Measurements from ENCODE around the gene GRIN2A.

The GRIN2A gene

DNA sequence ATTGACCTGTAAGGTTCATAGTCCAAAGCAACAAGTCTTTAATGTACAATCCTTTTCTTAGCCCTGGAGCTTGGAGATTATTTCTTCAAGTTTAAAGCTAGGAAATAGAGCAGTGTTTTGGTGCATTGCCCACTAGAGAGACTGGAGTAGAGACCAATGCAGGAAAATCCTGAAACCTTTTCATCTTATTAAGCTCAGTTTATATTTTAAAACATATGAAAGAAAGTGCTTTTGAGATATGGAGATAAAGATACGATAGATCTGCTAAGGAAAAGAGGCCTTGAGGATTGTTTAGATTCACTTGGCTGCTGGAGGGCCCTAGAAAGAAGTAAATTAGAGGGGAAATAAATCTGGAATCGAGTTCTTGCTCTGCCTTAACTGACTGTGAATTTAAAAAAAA lies 212.0 kb downstream of the GRIN2A start (continued):
- no peak for TF ChIP-seq ARNTL (CRISPR knock-in tag; IDR thresholded peaks at IDR 0.05; ENCODE audit: borderline replicate concordance, low read depth)
- TF ChIP-seq, protein P1, sequence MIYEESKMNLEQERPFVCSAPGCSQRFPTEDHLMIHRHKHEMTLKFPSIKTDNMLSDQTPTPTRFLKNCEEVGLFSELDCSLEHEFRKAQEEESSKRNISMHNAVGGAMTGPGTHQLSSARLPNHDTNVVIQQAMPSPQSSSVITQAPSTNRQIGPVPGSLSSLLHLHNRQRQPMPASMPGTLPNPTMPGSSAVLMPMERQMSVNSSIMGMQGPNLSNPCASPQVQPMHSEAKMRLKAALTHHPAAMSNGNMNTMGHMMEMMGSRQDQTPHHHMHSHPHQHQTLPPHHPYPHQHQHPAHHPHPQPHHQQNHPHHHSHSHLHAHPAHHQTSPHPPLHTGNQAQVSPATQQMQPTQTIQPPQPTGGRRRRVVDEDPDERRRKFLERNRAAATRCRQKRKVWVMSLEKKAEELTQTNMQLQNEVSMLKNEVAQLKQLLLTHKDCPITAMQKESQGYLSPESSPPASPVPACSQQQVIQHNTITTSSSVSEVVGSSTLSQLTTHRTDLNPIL (CRISPR knock-in tag; IDR thresholded peaks at IDR 0.05; ENCODE audit: low read depth), result no peak
- no peak for TF ChIP-seq ZFP30 (CRISPR knock-in tag; IDR thresholded peaks at IDR 0.05)
- TF ChIP-seq ZNF8 (CRISPR knock-in tag; IDR thresholded peaks at IDR 0.05), result no peak

DNA sequence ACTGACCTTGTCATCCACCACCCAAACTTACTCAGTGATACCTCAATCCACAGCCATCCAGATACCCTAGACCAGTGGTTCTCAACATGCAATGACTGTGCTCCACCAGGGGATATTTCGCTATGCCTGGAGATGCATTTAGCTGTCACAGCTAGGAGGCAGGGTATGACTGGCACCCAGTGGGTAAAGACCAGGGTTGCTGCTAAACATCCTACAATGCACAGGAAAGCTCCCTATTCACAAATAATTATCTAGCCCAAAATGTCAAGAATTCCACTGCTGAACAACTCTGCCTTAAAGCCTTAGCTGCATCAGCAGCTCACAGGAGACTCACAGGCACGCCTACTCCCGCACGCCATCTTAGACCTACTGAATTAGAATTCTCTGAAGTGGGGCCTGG lies 212.6 kb downstream of the GRIN2A start:
- no peak for TF ChIP-seq OSR1 (CRISPR knock-in tag; IDR thresholded peaks at IDR 0.05)
- TF ChIP-seq GLIS3 (CRISPR knock-in tag; IDR thresholded peaks at IDR 0.05), result no peak
- TF ChIP-seq ZNF70 (CRISPR knock-in tag; IDR thresholded peaks at IDR 0.05), result no peak
- TF ChIP-seq ZFP3 (CRISPR knock-in tag; IDR thresholded peaks at IDR 0.05), result no peak
- TF ChIP-seq CSDC2 (CRISPR knock-in tag; IDR thresholded peaks at IDR 0.05), result no peak
- TF ChIP-seq ZC3H10 (CRISPR knock-in tag; IDR thresholded peaks at IDR 0.05), result no peak
- no peak for ATAC-seq

DNA sequence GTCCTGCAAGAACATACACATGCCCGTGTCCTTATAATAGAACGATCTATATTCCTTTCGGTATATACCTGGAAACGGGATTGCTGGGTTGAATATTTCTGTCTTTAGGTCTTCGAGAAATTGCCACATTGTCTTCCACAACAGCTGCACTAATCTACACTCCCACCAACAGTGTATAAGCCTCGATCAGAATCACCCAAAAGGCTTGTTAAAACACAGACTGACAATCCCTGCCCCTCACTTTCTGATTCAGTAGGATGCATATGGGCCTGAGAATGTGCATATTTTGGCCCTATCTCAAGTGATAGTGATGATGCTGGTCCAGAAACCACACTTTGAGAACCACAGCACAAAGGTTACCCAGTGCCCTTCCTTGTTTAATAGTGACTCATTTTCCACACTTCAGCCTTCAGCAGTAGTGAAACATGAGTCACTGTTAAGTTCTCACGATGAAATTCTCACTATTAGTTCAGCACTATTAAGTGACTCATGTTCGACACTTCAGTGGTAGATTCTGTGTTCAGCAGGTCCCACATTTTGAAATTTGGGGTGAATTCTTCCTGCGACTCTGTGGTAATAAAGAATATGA lies 215.6 kb downstream of the GRIN2A start:
- ATAC-seq, result no peak
- no peak for TF ChIP-seq ZFP3 (CRISPR knock-in tag; IDR thresholded peaks at IDR 0.05)
- no peak for TF ChIP-seq TOX (CRISPR knock-in tag; IDR thresholded peaks at IDR 0.05; ENCODE audit: borderline replicate concordance)
- no peak for TF ChIP-seq OSR1 (CRISPR knock-in tag; IDR thresholded peaks at IDR 0.05)
- TF ChIP-seq, protein P2, sequence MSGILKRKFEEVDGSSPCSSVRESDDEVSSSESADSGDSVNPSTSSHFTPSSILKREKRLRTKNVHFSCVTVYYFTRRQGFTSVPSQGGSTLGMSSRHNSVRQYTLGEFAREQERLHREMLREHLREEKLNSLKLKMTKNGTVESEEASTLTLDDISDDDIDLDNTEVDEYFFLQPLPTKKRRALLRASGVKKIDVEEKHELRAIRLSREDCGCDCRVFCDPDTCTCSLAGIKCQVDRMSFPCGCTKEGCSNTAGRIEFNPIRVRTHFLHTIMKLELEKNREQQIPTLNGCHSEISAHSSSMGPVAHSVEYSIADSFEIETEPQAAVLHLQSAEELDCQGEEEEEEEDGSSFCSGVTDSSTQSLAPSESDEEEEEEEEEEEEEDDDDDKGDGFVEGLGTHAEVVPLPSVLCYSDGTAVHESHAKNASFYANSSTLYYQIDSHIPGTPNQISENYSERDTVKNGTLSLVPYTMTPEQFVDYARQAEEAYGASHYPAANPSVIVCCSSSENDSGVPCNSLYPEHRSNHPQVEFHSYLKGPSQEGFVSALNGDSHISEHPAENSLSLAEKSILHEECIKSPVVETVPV (CRISPR knock-in tag; IDR thresholded peaks at IDR 0.05), result no peak
- TF ChIP-seq CSDC2 (CRISPR knock-in tag; IDR thresholded peaks at IDR 0.05), result no peak
- TF ChIP-seq, protein P3, sequence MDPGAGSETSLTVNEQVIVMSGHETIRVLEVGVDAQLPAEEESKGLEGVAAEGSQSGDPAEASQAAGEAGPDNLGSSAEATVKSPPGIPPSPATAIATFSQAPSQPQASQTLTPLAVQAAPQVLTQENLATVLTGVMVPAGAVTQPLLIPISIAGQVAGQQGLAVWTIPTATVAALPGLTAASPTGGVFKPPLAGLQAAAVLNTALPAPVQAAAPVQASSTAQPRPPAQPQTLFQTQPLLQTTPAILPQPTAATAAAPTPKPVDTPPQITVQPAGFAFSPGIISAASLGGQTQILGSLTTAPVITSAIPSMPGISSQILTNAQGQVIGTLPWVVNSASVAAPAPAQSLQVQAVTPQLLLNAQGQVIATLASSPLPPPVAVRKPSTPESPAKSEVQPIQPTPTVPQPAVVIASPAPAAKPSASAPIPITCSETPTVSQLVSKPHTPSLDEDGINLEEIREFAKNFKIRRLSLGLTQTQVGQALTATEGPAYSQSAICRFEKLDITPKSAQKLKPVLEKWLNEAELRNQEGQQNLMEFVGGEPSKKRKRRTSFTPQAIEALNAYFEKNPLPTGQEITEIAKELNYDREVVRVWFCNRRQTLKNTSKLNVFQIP (CRISPR knock-in tag; IDR thresholded peaks at IDR 0.05; ENCODE audit: borderline replicate concordance, low read depth), result no peak
- TF ChIP-seq ESRRG (CRISPR knock-in tag; IDR thresholded peaks at IDR 0.05), result no peak
- TF ChIP-seq, protein P1 (CRISPR knock-in tag; IDR thresholded peaks at IDR 0.05; ENCODE audit: low read depth), result no peak
- no peak for TF ChIP-seq PPARA (CRISPR knock-in tag; IDR thresholded peaks at IDR 0.05; ENCODE audit: borderline replicate concordance)
- TF ChIP-seq, protein P4, sequence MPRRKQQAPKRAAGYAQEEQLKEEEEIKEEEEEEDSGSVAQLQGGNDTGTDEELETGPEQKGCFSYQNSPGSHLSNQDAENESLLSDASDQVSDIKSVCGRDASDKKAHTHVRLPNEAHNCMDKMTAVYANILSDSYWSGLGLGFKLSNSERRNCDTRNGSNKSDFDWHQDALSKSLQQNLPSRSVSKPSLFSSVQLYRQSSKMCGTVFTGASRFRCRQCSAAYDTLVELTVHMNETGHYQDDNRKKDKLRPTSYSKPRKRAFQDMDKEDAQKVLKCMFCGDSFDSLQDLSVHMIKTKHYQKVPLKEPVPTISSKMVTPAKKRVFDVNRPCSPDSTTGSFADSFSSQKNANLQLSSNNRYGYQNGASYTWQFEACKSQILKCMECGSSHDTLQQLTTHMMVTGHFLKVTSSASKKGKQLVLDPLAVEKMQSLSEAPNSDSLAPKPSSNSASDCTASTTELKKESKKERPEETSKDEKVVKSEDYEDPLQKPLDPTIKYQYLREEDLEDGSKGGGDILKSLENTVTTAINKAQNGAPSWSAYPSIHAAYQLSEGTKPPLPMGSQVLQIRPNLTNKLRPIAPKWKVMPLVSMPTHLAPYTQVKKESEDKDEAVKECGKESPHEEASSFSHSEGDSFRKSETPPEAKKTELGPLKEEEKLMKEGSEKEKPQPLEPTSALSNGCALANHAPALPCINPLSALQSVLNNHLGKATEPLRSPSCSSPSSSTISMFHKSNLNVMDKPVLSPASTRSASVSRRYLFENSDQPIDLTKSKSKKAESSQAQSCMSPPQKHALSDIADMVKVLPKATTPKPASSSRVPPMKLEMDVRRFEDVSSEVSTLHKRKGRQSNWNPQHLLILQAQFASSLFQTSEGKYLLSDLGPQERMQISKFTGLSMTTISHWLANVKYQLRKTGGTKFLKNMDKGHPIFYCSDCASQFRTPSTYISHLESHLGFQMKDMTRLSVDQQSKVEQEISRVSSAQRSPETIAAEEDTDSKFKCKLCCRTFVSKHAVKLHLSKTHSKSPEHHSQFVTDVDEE (CRISPR knock-in tag; IDR thresholded peaks at IDR 0.05), result no peak
- TF ChIP-seq TCF4 (CRISPR knock-in tag; IDR thresholded peaks at IDR 0.05; ENCODE audit: borderline replicate concordance), result no peak
- no peak for TF ChIP-seq ZNF565 (CRISPR knock-in tag; conservative IDR thresholded peaks at IDR 0.05; ENCODE audit: low read depth)
- TF ChIP-seq, protein P5, sequence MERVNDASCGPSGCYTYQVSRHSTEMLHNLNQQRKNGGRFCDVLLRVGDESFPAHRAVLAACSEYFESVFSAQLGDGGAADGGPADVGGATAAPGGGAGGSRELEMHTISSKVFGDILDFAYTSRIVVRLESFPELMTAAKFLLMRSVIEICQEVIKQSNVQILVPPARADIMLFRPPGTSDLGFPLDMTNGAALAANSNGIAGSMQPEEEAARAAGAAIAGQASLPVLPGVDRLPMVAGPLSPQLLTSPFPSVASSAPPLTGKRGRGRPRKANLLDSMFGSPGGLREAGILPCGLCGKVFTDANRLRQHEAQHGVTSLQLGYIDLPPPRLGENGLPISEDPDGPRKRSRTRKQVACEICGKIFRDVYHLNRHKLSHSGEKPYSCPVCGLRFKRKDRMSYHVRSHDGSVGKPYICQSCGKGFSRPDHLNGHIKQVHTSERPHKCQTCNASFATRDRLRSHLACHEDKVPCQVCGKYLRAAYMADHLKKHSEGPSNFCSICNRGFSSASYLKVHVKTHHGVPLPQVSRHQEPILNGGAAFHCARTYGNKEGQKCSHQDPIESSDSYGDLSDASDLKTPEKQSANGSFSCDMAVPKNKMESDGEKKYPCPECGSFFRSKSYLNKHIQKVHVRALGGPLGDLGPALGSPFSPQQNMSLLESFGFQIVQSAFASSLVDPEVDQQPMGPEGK (CRISPR knock-in tag; IDR thresholded peaks at IDR 0.05; ENCODE audit: borderline replicate concordance), result no peak

All from SK-N-SH treated with all-trans-retinoic acid at 6 μM for 48 hours (cell line).